K562 (cell line): ENCODE results near the gene PDE4D. TPM values are rescaled to one million over a fixed set of nuclear protein-coding genes. Genes with fewer than 3 reads are reported as not detected.

Experiments
- ATAC-seq: fragments of 200-7000 bp; cut with Tn5 transposase; 3 replicates; pipeline ENCODE4 v1.9.1; 2020; ENCODE audit warnings: moderate library complexity
- BruUV-seq: library from RNA; stranded (reverse); fragments of 400-500 nt; replicated peaks from 2 replicates; lab custom pipeline; 2021; lab: Mats Ljungman, UMichigan
- CTCF ChIA-PET: fragments of 300-600 bp; formaldehyde crosslinking; extraction: SDS; loops from one replicate; lab custom pipeline; 2021; ENCODE audit warnings: low intra/inter-chr PET ratio; lab: Yijun Ruan, JAX
- POLR2A ChIA-PET: fragments of 300-600, 350-650 bp; sonication (Branson Sonifier 250); formaldehyde crosslinking; extraction: SDS; loops from one replicate; lab custom pipeline; 2021; ENCODE audit warnings: antibody characterized with exemption, inconsistent platforms; lab: Yijun Ruan, JAX
- DNase-seq, 4 experiments: peaks; one replicate each; pipeline versions ENCODE4 v3.0.0 to v3.0.0-alpha.2; 2011 to 2018; ENCODE audit warnings: low spot score in 3 of 4, mixed read lengths in 3 of 4; ENCODE audit errors: extremely low read depth in 1 of 4
- FAIRE-seq: peaks from 2 replicates; lab custom pipeline; 2011; peaks lifted over from hg19 to GRCh38; lab: Jason Lieb, UNC
- H2AFZ ChIP-seq: 2 replicates; pipeline ENCODE4 v1.6.0; 2011; ENCODE audit warnings: low read depth, low read length, control low read depth, inconsistent platforms
- H3K27ac ChIP-seq: fragments of 200-600 bp; 3 replicates; pipeline ENCODE4 v1.8.0; 2011; ENCODE audit warnings: low read depth, mild to moderate bottlenecking, control low read depth, inconsistent platforms, low read length, moderate library complexity, mixed read lengths; ENCODE audit errors: extremely low read depth
- H3K27me3 ChIP-seq, 2 experiments: fragments of 300-600 bp in 1 of 2; 2 replicates in 1 of 2; 3 replicates in 1 of 2; pipeline versions ENCODE4 v1.6.0 to v1.8.0; 2011; ENCODE audit warnings: inconsistent platforms in 2 of 2, low read length in 2 of 2, mild to moderate bottlenecking in 1 of 2, mixed read lengths in 1 of 2, moderate library complexity in 1 of 2; ENCODE audit not compliant: control insufficient read depth in 2 of 2, insufficient read depth in 2 of 2
- H3K36me3 ChIP-seq: fragments of 300-600 bp; 3 replicates; pipeline ENCODE4 v1.8.0; 2011; ENCODE audit warnings: mild to moderate bottlenecking, low read length, inconsistent platforms; ENCODE audit not compliant: control insufficient read depth, insufficient read depth
- H3K4me1 ChIP-seq, 2 experiments: fragments of 200-600 bp in 1 of 2; replicated peaks in 1 of 2; 2 replicates in 1 of 2; 3 replicates in 1 of 2; pipeline versions ENCODE4 v1.5.1 to v1.8.0; 2011; ENCODE audit warnings: inconsistent platforms in 2 of 2, low read length in 2 of 2, mild to moderate bottlenecking in 1 of 2, mixed read lengths in 1 of 2, moderate library complexity in 1 of 2; ENCODE audit not compliant: control insufficient read depth in 2 of 2, insufficient read depth in 2 of 2
- H3K4me2 ChIP-seq: 2 replicates; pipeline ENCODE4 v1.6.1; 2011; ENCODE audit warnings: low read length, control low read depth, inconsistent platforms, mixed read lengths; ENCODE audit not compliant: insufficient read depth
- H3K4me3 ChIP-seq: fragments of 200-600 bp; sonication (generic), shearing (Covaris generic); 2 replicates; pipeline ENCODE4 v1.5.1; 2016; ENCODE audit warnings: control low read depth, inconsistent platforms
- H3K79me2 ChIP-seq: fragments of 200-600 bp; 3 replicates; pipeline ENCODE4 v1.8.0; 2011; ENCODE audit warnings: low read length, inconsistent platforms; ENCODE audit not compliant: control insufficient read depth, insufficient read depth
- H3K9ac ChIP-seq, 2 experiments: 2 replicates each; pipeline versions ENCODE4 v1.6.0 to v1.6.1; 2011; ENCODE audit warnings: low read depth in 2 of 2, low read length in 2 of 2, control low read depth in 1 of 2, inconsistent platforms in 1 of 2, mild to moderate bottlenecking in 1 of 2, mixed read lengths in 1 of 2; ENCODE audit not compliant: insufficient read depth in 1 of 2
- H3K9me1 ChIP-seq: one replicate; pipeline ENCODE4 v1.6.0; 2011; ENCODE audit warnings: inconsistent platforms, mild to moderate bottlenecking, low read length, moderate library complexity; ENCODE audit not compliant: control insufficient read depth, insufficient read depth
- H3K9me3 ChIP-seq: replicated peaks from 2 replicates; pipeline ENCODE4 v1.5.1; 2011; ENCODE audit warnings: low read depth, low read length, inconsistent platforms; ENCODE audit not compliant: control insufficient read depth, insufficient read depth
- H4K20me1 ChIP-seq: replicated peaks from 2 replicates; pipeline ENCODE4 v1.6.1; 2011; ENCODE audit warnings: low read length, inconsistent platforms, mixed read lengths; ENCODE audit not compliant: control insufficient read depth, insufficient read depth
- CHD4 ChIP-seq: fragments of 200-600 bp; sonication (generic); IDR thresholded peaks from 3 replicates; pipeline ENCODE4 v1.6.1; 2012; ENCODE audit warnings: low read depth, mild to moderate bottlenecking, mixed read lengths, low read length, inconsistent platforms; ENCODE audit not compliant: insufficient read depth, insufficient replicate concordance, poor library complexity, severe bottlenecking
- CREBBP ChIP-seq: IDR thresholded peaks from one replicate; pipeline ENCODE4 v1.6.1; 2012; ENCODE audit warnings: low read depth, mild to moderate bottlenecking, control low read depth, inconsistent platforms, low read length
- ELK1 ChIP-seq: sonication (generic); formaldehyde crosslinking; IDR thresholded peaks from 2 replicates; pipeline ENCODE4 v1.8.1; 2022; ENCODE audit warnings: missing genetic modification reagents
- FOXK1 ChIP-seq: sonication (generic); formaldehyde crosslinking; IDR thresholded peaks from 2 replicates; pipeline ENCODE4 v1.8.0; 2022; ENCODE audit warnings: missing genetic modification reagents, mild to moderate bottlenecking, borderline replicate concordance
- KAT2B ChIP-seq: IDR thresholded peaks from one replicate; pipeline ENCODE4 v1.6.1; 2012; ENCODE audit warnings: low read depth, mild to moderate bottlenecking, control low read depth, inconsistent platforms, low read length, moderate library complexity
- KAT8 ChIP-seq: fragments of 450-650 bp; IDR thresholded peaks from 2 replicates; pipeline ENCODE4 v1.6.1; 2016; ENCODE audit warnings: low read depth, mild to moderate bottlenecking
- RAD21 ChIP-seq, 2 experiments: fragments of 250-450 bp in 1 of 2; fragments of 450-650 bp in 1 of 2; sonication (Bioruptor Pico) in 1 of 2; formaldehyde crosslinking in 1 of 2; IDR thresholded peaks in 1 of 2; conservative IDR thresholded peaks in 1 of 2; 2 replicates each; pipeline versions ENCODE4 v1.4.0 to v1.8.0; 2020 to 2022; ENCODE audit warnings: mild to moderate bottlenecking in 2 of 2, moderate library complexity in 1 of 2
- RFX5 ChIP-seq: IDR thresholded peaks from 2 replicates; pipeline ENCODE4 v1.6.1; 2011; ENCODE audit warnings: low read depth, mild to moderate bottlenecking, improper control_type of control experiment, low read length
- SOX6 ChIP-seq: fragments of 450-650 bp; IDR thresholded peaks from 2 replicates; pipeline ENCODE4 v1.6.1; 2014; ENCODE audit warnings: mild to moderate bottlenecking
- ZNF146 ChIP-seq: IDR thresholded peaks from one replicate; pipeline ENCODE4 v1.6.1; 2018; ENCODE audit warnings: missing compliant biosample characterization; ENCODE audit not compliant: unreplicated experiment
- ZNF263 ChIP-seq: sonication (generic); formaldehyde crosslinking; IDR thresholded peaks from 2 replicates; pipeline ENCODE4 v1.8.0; 2022; ENCODE audit warnings: mild to moderate bottlenecking, missing genetic modification reagents, borderline replicate concordance
- ZNF609 ChIP-seq: sonication (generic); formaldehyde crosslinking; IDR thresholded peaks from 2 replicates; pipeline ENCODE4 v1.8.1; 2023; ENCODE audit warnings: missing genetic modification reagents, mild to moderate bottlenecking, borderline replicate concordance
- ZSCAN29 ChIP-seq: fragments of 450-650 bp; IDR thresholded peaks from 2 replicates; pipeline ENCODE4 v1.6.1; 2017
- WGBS: fragments of 100-300 bp; shearing (Covaris generic); methylation state at CpG from one replicate; pipeline ENCODE4 v1.1.6; 2016; ENCODE audit warnings: low coverage, mixed read lengths; ENCODE audit not compliant: insufficient coverage; ENCODE audit errors: missing lambda C conversion rate; 5-methylcytosine and 5-hydroxymethylcytosine counted together
- in situ Hi-C: fragments of 300-500 bp; cut with MboI; formaldehyde crosslinking; loops from 4 replicates; pipeline ENCODE4 v1.15.0; 2018; ENCODE audit warnings: inconsistent platforms, mixed read lengths
- intact Hi-C: fragments of 100-400 bp; cut with micrococcal nuclease; formaldehyde crosslinking; loops from 2 replicates; pipeline ENCODE4 v1.14.2; 2022
- polyA plus RNA-seq, 8 experiments: library from polyadenylated mRNA; depleted of rRNA in 4 of 8; stranded (reverse) in 5 of 8; unstranded in 3 of 8; fragments of >200 nt; fragmentation: Nextera tagmentation in 2 of 8; fragmentation: Illumina TruSeq in 1 of 8; extraction: Ambion mirVana in 2 of 8; extraction: Trizol in 1 of 8; gene quantifications; 2 replicates each; pipeline versions ENCODE4 v1.2.1 to v1.2.3, GENCODE V29; 2011 to 2014; ENCODE audit warnings: inconsistent platforms in 1 of 8, missing spikeins in 1 of 8
- total RNA-seq, 7 experiments: library from RNA; depleted of rRNA in 6 of 7; stranded (reverse); fragments of >200 nt in 6 of 7; fragmentation: Illumina TruSeq in 2 of 7; extraction: Trizol in 2 of 7; gene quantifications; 2 replicates each; pipeline versions ENCODE4 v1.2.1 to v1.2.3, GENCODE V29; 2011 to 2021; ENCODE audit warnings: low replicate concordance in 1 of 7
- TF ChIP-seq, protein P1 (sequence below): fragments of 200-400 bp; formaldehyde crosslinking; IDR thresholded peaks from 2 replicates; pipeline ENCODE4 v1.6.1; 2017; ENCODE audit warnings: mild to moderate bottlenecking, low read depth, low read length, moderate library complexity

Gene PDE4D
- total and polyA plus RNA-seq, 9 of the 15 experiments (the other 6 are each of a cell fraction or from before 2014, with no cell fraction given): 0.04 to 0.46 (median 0.13) TPM

DNA sequence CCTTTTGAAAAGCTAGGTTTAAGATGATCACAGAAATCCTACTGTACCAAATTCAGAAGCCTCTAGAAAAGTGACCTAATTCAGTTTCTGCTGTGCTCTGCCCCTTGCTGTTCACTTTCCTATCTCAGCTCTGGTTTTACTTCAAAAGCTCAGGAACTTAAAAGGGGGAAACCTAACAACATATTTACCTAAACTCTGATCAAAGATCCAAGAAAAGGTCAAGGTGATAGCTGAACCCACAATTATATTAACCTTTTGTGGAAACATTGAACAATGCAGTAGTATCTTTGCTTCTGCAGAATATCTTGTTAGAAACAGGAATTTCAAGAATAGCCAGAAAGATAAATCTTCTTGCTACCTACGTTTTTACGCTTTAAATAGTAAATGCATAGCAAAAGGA lies 568.5 kb downstream of the PDE4D start:
- H3K27ac ChIP-seq: no peak overlapping the region
- no peak overlapping the region for H3K9ac ChIP-seq
- H2AFZ ChIP-seq: no peak overlapping the region
- no TSS peak for BruUV-seq
- H3K9me3 ChIP-seq: no peaks in the 10 kb centered on the region; the same call in 1 of the 2 replicates
- intact Hi-C loops (no loop called here), in situ Hi-C loops (no loop called here)
- no peak overlapping the region for H3K4me3 ChIP-seq
- no peaks in the 10 kb centered on the region for H3K27me3 ChIP-seq
- no peaks in the 10 kb centered on the region for H3K4me1 ChIP-seq
- DNase-seq (no peak), ATAC-seq (no peak), FAIRE-seq (no peak)
- H3K79me2 ChIP-seq: no peaks in the 10 kb centered on the region
- H3K36me3 ChIP-seq: no peaks in the 10 kb centered on the region
- no peaks in the 10 kb centered on the region for H3K9me1 ChIP-seq
- 0% methylated on average over 2 of the region's 2 CpGs for WGBS
- no peaks in the 10 kb centered on the region for H4K20me1 ChIP-seq
- POLR2A ChIA-PET: no interaction called here
- CTCF ChIA-PET: no interaction called here
- H3K4me2 ChIP-seq: no peak overlapping the region
- TF ChIP-seq RFX5 (no peak), KAT2B (no peak), RAD21 (CRISPR knock-in tag; conservative IDR thresholded peaks at IDR 0.05 in 1 of 2, IDR thresholded peaks at IDR 0.05 in 1 of 2) (no peak), SOX6 (no peak), ZNF146 (CRISPR knock-in tag) (no peak), ZNF263 (CRISPR knock-in tag) (no peak), KAT8 (no peak), CREBBP (no peak), CHD4 (no peak), ELK1 (no peak), ZSCAN29 (no peak), ZNF609 (CRISPR knock-in tag) (no peak), FOXK1 (CRISPR knock-in tag) (no peak)
- TF ChIP-seq, protein P1, sequence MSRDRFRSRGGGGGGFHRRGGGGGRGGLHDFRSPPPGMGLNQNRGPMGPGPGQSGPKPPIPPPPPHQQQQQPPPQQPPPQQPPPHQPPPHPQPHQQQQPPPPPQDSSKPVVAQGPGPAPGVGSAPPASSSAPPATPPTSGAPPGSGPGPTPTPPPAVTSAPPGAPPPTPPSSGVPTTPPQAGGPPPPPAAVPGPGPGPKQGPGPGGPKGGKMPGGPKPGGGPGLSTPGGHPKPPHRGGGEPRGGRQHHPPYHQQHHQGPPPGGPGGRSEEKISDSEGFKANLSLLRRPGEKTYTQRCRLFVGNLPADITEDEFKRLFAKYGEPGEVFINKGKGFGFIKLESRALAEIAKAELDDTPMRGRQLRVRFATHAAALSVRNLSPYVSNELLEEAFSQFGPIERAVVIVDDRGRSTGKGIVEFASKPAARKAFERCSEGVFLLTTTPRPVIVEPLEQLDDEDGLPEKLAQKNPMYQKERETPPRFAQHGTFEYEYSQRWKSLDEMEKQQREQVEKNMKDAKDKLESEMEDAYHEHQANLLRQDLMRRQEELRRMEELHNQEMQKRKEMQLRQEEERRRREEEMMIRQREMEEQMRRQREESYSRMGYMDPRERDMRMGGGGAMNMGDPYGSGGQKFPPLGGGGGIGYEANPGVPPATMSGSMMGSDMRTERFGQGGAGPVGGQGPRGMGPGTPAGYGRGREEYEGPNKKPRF: no peak
